GM18505 (cell line): ENCODE data around the gene MRPL50.

Source experiments
- ATAC-seq: cut with Tn5 transposase; IDR thresholded peaks from one replicate; pipeline ENCODE4 v1.9.1; 2021; ENCODE audit not compliant: unreplicated experiment
- POLR2A ChIP-seq: IDR thresholded peaks from 4 replicates; pipeline ENCODE4 v1.6.1; 2011; ENCODE audit warnings: borderline replicate concordance; ENCODE audit not compliant: insufficient read depth, insufficient read length; ENCODE audit errors: extremely low read depth

Gene MRPL50

DNA sequence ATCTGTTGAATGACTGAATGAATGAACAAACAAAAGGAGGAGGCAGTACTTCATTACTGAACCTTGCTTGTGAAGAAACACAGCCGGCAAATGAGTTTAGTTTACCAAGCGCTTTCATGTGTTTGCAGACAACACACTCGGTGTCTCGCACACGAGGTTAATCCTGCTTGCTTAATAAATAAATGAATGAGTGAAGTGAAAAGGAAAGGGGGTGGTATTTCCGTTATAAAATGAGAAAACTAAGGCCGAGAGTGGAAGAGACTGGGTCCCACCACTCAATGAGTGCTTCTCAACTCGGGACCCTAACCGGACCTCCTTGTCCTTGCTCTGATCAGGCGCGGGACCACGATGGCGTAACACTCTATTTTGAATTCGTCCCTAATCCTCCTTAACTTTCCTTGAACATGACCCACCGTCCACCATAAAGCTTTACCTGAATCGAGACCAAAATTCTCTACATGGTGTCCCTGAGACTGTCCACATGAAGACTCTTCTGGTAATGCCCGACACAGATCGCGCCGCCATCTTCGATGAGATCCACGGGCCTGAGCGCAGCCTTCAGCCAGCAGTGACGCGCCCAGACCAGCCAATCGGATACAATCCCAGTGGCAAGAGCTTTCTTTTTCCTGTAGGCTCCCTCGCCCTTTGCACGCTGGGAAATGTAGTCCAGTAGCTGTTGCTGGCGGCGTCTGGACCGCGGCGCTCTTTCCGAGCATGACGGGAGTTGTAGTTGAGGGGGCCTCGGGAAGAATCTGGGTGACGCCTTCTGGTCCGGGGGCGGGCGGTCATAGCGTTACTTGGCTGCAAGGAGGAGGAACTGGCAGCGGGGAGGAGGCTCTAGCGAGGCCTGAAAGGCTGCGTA lies at the start of gene MRPL50, which contains the start of gene ZNF189:
MRPL50 (minus strand) TSS at position 551 of the 862 bp plus-strand sequence; CDS start at position 525, 26 bp downstream.
ZNF189 (plus strand) TSS at position 784 of the 862 bp plus-strand sequence. CDS start 306 bp downstream, outside the sequence.
- peak; percentile 95 for TF ChIP-seq POLR2A
- ATAC-seq = peak; percentile 99

DNA sequence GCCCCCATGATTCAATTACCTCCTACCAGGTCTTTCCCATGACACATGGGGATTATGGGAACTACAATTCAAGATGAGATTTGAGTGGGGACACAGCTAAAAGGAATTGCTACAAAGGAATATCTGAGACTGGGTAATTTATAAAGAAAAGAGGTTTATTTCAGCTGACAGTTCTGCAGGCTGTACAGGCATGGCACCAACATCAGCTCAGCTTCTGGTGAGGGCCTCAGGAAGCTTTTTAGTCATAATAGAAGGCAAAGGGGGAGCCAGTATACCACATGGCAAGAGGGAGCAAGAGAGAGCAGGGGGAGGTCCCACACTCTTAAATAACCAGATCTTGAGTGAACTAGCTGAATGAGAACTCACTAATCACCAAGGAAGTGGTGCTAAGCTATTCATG lies 48.3 kb upstream of the MRPL50 start:
- no peak for ATAC-seq

DNA sequence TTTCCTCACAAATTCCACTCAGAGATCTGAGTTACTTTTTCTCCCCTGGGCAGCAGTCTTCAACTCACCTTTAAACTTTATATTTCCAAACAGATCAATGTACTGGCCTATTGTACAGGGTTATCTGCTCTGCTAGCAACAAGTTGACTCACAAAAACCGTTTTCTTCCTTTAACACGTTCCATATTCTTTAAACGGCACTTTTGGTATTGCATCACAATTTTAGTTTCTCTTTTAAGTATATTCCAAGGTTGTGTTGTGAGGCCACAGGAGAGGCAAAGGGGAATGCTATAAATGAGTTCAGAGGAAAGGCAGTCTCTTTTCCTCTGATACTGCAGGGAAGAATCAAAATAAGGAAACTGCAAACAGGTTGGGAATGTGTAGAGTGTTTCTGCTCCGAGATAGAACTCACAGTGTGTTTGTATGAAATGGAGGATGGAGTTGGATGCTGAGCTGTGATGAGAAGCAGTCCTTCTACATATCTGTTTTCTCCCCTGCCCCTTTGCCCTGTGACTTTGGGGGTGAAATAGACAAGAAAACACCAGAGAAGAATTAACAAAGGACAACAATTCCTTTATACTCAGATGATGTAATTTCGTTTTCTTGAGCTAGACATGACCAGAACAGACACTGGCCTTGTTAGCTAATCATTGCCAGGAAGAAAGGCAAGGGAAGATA lies 47.1 kb upstream of the MRPL50 start:
- no peak for ATAC-seq
- TF ChIP-seq POLR2A = no peak

More for the DNA sequence above, 48.3 kb upstream of the MRPL50 start:
- no peak for TF ChIP-seq POLR2A

DNA sequence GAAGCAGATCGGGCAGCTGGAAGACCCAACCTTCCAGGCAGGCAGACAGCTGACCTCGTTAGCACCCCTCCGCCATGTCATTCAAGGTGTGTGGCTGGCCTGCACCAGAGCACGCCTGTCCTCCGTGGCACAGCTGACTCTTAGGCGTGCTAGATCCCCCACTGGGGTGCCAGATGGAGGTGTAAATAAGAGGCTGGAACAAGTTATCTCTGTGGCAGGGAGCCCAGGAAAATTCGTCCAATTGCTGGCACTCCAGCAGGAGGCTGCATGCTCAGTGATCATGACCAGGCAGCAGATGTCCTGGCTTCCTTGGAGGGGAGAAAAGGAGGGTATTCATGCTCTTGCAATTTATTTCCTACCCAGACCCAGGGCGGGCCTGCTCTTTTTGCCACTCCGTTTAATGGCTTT lies 45.0 kb upstream of the MRPL50 start:
- no peak for TF ChIP-seq POLR2A
- ATAC-seq = no peak

DNA sequence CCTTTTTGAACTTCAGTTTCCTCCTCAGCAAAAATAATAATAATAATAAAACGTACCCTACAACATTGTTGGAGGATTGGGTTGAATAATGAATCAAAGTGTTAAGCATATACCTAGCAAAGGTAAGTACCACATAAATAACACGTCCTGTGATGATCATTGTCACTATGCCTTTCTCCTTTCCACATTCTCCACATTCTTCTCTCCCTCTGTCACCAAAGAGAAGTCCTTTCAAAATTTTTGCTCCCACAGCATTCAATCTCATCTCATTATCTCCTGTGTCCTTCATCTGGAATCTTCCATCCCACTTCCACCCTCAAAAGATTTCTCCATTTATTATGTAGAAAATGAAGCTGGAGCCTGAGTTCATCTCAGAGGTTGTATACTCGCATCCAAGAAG lies 44.3 kb upstream of the MRPL50 start:
- ATAC-seq = no peak
- no peak for TF ChIP-seq POLR2A

DNA sequence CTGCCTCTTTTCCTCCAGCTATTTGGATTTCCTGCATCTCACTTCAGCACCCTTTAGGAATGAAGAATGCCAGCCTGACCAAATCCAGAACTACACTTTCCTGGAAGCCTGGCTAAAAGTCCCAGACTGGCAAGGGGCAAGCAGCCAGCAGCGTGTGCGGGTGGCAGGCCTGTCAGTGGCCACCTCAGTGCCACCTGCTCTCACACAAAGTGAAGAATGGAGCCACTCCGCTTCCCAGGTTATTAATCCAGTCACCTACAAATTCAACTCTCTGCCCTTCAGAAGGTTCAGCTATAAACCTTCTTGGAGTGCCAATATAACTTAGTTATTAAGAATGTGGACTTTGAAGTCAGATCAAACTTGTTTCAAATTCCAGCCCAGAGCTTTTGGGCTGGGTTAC lies 43.9 kb upstream of the MRPL50 start:
- no peak for TF ChIP-seq POLR2A
- ATAC-seq = no peak

DNA sequence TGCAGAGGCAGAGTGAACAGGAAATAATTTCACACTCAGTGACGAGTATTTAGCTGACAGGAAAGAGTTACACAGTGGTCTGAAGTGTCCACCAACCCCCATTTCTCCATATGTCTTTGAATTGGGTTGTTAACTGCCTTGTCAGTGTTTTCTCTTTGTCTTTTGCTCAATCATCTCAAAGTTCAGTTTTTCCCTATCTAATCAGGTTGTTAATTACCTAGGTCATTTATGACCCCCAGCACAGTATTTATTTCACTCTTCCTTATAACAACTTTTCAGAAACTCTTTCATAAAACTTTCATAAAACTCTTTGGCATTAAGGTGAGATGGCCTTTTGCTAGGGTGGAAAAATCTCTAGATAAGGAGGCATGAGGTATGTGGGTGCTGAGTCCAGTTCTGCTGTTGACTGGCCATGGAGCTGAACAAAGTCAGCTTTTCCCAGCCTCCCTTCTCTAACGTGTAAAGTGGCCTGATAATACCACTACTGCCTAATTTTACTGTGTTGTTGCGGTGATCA lies 42.4 kb upstream of the MRPL50 start:
- no peak for ATAC-seq
- no peak for TF ChIP-seq POLR2A

DNA sequence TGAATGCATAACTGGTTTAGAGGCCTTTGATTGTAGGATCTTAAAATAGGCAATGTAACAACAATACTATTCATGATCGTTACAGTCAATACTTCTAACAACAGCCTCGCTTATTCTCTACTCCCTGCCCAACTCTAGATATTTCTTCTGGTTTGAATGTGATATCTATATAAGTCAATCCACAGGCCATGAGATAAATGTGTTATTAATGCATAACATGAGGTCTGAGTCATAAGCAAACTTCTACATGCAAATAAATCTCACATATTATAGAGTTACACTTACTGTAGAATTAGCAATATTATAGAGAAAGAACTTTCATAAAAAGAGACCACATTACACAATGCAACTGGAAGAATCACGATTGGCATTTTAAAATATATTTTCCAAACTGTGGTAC lies 40.1 kb upstream of the MRPL50 start:
- TF ChIP-seq POLR2A = no peak
- ATAC-seq = no peak

DNA sequence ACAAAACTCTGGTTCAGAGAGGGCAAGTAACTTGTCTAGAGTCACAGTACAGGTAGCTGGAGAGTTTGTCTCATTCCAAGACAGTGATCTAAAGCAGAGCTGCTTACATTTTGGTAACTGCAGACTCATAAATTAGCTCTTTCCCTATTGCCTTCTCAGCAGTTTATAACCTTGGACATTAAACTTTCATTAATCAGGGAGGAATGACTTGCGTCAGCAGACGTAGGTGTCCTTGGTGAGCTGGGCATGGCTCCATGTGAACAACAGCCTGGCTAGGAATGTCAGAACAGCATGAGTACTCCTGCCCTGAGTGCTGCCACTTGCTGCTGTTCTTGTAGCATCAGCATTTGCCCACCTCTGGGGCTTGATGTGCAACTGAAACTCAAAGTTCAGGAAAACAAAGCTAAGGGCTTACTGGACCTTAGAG lies 39.4 kb upstream of the MRPL50 start:
- TF ChIP-seq POLR2A = no peak
- no peak for ATAC-seq

DNA sequence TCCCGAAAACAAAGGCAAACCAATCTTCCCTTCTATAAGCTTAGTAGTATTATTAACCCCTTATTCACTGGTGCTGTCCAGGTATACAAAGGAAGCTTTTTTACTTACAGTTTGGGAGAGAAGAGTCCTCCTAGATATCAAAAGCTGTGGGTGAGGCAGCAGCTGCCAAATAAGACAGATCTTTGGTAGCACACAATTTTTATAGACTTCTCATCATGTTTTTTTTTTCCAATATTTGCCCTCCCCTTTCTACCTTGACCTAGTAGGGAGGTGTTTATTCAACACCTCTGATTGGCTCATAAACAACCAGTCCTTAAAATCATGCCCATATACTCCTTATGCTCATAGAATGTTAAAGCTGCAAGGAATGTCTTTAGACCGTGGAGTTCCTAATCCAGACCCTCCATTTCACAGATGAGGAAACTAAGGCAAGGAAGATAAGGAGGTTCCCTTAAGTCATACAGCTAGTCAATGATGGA lies 37.2 kb upstream of the MRPL50 start, which contains the start of gene ALDOB:
ALDOB (minus strand) TSS at position 174 of the 479 bp plus-strand sequence. CDS start 4,887 bp downstream, outside the sequence.
- TF ChIP-seq POLR2A = no peak
- no peak for ATAC-seq

DNA sequence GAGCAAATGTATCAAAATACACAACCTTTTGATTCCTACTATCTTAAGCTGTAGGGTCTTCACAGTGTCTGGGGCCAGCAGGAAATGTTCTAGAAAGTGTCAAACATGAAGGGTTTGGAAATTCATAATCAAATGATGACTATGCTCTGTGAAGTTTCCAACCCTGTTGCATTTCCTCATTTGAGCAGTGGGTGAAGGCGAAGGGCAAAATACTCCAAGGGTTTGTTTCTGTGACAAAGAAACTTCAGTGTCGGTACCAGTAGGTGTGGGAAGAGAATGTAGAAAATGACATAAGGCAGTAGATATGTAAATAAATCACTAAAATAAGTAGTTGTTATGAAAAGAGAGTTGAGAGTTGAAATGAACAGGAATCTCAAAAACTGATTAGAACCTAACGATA lies 36.6 kb upstream of the MRPL50 start:
- TF ChIP-seq POLR2A = no peak
- ATAC-seq = no peak

DNA sequence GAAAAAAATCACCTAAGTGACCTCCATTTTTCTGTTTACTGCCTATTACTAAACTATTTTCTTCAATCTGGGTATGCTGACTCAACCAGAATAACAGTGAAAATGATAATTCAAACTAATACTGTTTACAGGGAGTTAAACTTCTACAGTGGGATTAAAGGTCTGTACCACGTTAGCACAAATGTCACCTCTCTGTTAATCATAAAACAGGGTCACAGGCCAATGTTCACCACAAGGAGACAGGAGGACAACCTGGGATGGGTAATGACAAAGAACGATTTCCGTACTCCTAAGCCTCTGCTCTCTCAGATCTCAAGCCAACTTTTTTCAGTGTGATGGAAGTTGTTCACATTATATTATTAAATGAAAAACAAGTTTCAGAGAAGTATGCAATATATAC lies 34.8 kb upstream of the MRPL50 start:
- TF ChIP-seq POLR2A = no peak
- no peak for ATAC-seq

DNA sequence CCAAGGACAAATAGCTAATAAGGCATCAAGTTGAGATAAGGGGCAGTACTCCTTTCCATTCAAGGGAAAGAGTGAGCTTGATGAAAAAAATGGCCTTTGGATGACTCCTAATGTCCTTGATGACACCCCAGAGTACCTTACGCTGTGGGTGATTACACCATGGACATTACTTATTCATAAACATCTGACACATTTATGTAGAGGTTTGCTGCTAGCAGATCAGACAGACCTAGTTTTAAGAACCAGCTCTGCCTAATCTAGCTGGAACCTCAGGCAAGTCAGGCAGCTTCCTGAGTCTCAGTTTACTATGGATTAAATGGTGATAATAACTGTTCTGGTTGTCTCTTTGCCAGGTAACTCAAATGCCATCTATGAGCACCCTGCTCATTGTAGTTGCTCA lies 34.3 kb upstream of the MRPL50 start:
- no peak for ATAC-seq
- TF ChIP-seq POLR2A = no peak
